8988T (cell line): ENCODE results near the gene INF2.
A peak's percentile ranks its signal among the peaks of the same experiment; 100 is the strongest.
"Not testable (repeated sequence)": the region's sequence is repeated elsewhere in the genome, so short reads cannot be mapped to it uniquely, and the experiment has no call there.

Experiments used
- DNase-seq: peaks from one replicate; pipeline ENCODE4 v3.0.0; 2011

INF2 gene

DNA sequence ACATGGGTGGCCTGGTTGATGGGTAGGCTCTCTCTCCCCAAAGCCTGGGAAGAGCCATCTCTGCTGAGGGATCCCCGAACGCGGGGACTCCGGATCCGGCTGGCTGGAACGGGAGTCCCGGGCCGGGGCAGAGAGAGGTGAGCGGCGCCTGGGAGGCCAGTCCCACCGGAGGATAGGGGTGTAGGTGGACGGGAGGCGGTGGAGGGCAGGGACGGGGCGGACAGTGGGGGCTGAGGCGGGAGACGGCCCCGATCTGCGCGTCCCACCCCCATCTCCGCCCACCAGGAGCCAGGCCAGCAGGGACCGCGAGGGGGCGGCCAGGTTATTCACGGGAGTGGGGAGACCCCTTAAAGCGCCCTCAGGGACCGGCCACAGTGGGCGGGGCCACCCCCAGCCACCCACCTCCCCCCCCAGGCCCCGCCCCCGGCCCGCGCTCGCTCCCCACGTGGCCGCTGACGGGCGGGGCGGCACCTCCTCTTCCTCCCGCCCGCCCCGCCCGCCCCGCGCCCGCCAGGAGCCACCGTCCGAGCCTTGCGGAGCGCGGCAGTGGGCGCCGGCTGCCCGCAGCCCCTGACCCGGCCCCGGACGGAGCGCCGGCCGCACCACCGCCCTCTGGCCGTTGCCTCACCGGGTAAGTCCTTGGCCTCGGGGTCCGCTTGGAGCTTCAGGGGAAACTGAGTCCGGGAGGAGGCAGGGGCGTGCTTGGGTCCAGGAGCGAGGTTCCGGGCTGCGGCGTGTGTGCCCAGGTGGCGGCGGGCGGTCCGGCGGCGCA lies at the start of gene INF2:
TSS of gene INF2 (plus strand) at position 510 of the 772 bp plus-strand sequence. CDS start 11,748 bp downstream, outside the sequence.
- DNase-seq: peak; percentile 94

GRCh38 chr14:104639885-104640548 lies 49.4 kb upstream of the INF2 start:
- peak; percentile 92 for DNase-seq

DNA sequence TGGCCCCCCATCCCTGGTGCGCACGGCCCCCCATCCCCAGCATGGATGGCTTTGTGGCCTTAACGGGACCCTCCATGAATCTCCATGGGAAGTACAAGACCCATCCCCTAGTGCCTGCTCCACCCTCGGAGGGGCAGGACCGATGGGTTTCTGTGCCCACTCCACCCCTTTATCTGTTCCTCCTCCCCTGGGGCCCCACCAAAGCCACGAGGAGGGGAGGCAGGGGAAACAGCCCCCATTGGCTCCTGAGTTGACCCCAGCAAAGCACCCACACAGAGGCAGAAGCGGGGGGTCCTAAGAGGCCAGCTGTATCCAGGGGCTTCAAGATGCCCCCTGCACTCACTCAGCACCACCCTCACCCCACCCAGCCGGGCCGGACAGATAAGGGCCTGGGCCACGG lies 48.7 kb upstream of the INF2 start:
- DNase-seq: no peak

- DNase-seq: no peak
These were observed 47.5 kb upstream of the INF2 start for GRCh38 chr14:104641753-104642539.

DNA sequence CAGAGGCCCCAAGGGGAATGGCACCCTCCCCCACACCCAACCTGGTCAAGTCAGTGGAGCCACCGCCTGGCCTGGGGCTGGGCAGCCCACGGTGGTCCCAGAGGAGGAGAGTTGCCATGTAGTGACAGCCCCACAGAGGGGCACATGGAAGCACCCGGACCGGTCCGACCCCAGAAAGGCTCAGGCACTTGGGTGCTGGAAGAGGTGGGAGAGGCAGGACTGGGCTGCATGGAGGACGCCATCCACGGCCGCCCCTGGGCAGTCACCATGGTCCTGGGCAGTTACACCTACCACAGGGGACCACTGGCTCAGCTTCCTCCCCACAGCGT lies 46.9 kb upstream of the INF2 start:
- DNase-seq: no peak

DNA sequence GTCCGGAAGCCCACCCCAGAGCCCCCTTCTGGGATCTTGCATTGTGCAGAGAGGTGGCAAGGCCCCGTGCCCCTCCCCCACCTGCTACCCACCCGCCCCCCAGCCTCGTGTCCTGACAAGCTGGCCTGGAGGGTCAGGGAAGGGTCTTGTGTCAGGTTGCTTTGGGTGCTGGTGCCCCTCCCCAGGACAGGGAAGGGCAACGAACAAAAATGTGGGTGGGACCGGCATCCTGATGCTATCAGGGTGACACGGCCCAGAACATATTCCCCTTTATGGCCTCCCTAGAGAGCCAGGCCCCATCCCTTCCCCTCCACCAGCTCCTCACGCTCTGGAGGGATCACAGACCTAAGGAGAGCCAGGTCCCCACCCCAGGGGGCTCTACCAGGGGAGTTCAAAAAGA lies 46.1 kb upstream of the INF2 start:
- DNase-seq: no peak

- no peak for DNase-seq
These were observed 45.3 kb upstream of the INF2 start for GRCh38 chr14:104644091-104644635.

DNA sequence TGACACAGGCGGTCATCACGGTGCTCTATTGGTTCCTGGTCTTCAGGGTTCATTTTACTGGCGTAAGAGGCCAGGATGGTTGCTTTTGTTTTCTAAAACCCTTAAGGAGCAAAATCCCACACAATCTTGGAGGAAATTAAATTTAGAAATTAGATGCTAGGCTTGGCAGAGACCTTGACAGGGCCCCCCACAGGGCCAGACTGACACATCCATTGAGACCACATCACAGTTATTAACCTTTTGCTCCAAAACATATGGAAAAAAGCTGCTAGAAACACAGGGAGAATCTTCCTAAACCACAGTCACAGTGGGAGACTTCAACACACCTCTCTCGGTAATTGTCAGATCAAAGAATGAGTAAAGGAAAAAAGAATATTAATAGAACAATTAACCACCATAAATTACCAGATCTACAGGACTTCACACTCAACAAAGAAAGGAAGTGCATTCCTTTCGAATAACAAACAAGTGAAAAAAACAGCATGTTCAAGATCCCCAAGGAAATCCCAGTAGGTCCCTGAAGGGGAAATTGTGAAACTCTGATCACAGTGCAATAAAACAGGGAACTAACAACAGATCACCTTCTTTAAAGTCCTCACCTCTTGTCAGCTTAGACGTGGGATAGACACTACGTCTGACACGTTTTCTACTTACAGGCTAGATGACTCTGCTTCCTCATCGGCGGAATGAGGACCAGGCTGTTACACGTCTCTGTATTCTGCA lies 44.6 kb upstream of the INF2 start:
- no peak for DNase-seq

DNA sequence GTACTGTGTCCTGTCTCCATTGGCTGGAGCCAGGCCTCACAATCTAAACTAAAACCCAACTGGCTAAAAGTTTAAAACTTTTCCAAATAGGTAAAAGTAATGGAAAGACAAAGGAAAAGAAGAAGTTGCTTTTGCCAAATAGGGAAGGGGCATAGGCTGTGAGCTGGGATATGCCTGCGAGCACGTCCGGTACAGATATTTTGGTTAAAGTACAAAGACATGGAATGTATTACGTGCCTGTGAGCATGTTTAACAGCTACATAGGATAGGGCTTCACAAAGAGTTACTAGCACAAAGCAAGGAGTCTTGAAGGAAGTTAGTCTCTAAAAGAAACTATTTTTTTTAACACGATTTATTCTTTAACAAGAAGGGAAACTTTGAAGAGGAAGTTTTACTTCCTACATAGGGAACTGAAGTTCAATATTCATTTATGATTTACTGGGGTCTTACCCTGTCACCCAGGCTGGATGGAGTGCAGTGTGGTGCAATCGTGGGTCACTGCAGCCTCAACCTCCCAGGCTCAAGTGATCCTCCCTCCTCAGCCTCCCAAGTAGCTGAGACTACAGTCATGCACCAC lies 41.9 kb upstream of the INF2 start:
- no peak for DNase-seq

GRCh38 chr14:104650057-104650980 lies 39.1 kb upstream of the INF2 start:
- peak; percentile 97 for DNase-seq

GRCh38 chr14:104650981-104651875 lies 38.2 kb upstream of the INF2 start:
- DNase-seq: peak; percentile 33

- DNase-seq: no peak
These were observed 37.5 kb upstream of the INF2 start for GRCh38 chr14:104651876-104652260.

GRCh38 chr14:104652386-104652785 lies 37.0 kb upstream of the INF2 start:
- DNase-seq: no peak

GRCh38 chr14:104653130-104653920 lies 36.1 kb upstream of the INF2 start:
- not testable (repeated sequence) for DNase-seq

GRCh38 chr14:104654119-104654518 lies 35.3 kb upstream of the INF2 start:
- no peak for DNase-seq

- no peak for DNase-seq
These were observed 34.1 kb upstream of the INF2 start for GRCh38 chr14:104655128-104655848.

GRCh38 chr14:104656014-104656714 lies 33.3 kb upstream of the INF2 start:
- DNase-seq: no peak

GRCh38 chr14:104657101-104657524 lies 32.3 kb upstream of the INF2 start:
- no peak for DNase-seq
